ENCODE results near the gene DCDC1. TPM values are rescaled to one million over a fixed set of nuclear protein-coding genes. Genes with fewer than 3 reads are reported as not detected.
"Not testable (repeated sequence)": the region's sequence is repeated elsewhere in the genome, so short reads cannot be mapped to it uniquely, and the experiment has no call there.

DCDC1 gene
- total RNA-seq, 2 donors from 2014 or later = 2.9 to 3.2 TPM

- H3K27ac Mint-ChIP-seq = no peak overlapping the region
- TF ChIP-seq CTCF (conservative IDR thresholded peaks at IDR 0.05) = no peak
- H3K4me3 Mint-ChIP-seq = no peak overlapping the region
- no peak overlapping the region for H3K4me3 ChIP-seq (ENCODE audit: low read length)
- H3K9ac ChIP-seq (ENCODE audit: extremely low read depth, low read length, poor library complexity, severe bottlenecking) = no peak overlapping the region
- H3K36me3 Mint-ChIP-seq (ENCODE audit: low read depth) = peaks cover 18% of the 10 kb centered on the region
- H3K27me3 ChIP-seq (ENCODE audit: control insufficient read depth, insufficient read depth, low read length, poor library complexity, severe bottlenecking) = no peaks in the 10 kb centered on the region
- no peaks in the 10 kb centered on the region for H3K9me3 ChIP-seq (ENCODE audit: control insufficient read depth, low read length)
- peaks cover 1% of the 10 kb centered on the region for H3K4me1 Mint-ChIP-seq
- H3K27ac ChIP-seq (ENCODE audit: low read depth, low read length) = no peak overlapping the region
- H3K36me3 ChIP-seq (ENCODE audit: control insufficient read depth, insufficient read depth, low read length) = no peaks in the 10 kb centered on the region
- H3K4me1 ChIP-seq (ENCODE audit: control insufficient read depth, insufficient read depth, low read length) = no peaks in the 10 kb centered on the region
- no peak for DNase-seq
- peaks cover 13% of the 10 kb centered on the region for H3K9me3 Mint-ChIP-seq
- no peaks in the 10 kb centered on the region for H3K27me3 Mint-ChIP-seq (ENCODE audit: insufficient read depth)
Observed at GRCh38 chr11:31325160-31325559, 44.4 kb downstream of the DCDC1 start.

- WGBS, 2 experiments (ENCODE audit: insufficient coverage in 1 of 2, insufficient read length in 1 of 2) = 99% methylated on average over 4 of the region's 4 CpGs; no CpG with 5 or more reads in 1 of the 2 experiments
- no peak overlapping the region for H3K27ac Mint-ChIP-seq
- Histone ChIP-seq H3K9me3 (ENCODE audit: control insufficient read depth, low read length) (no peaks in the 10 kb centered on the region), H3K27ac (ENCODE audit: low read depth, low read length) (no peak overlapping the region), H3K4me3 (ENCODE audit: low read length) (no peak overlapping the region), H3K27me3 (ENCODE audit: control insufficient read depth, insufficient read depth, low read length, poor library complexity, severe bottlenecking) (no peaks in the 10 kb centered on the region), H3K9ac (ENCODE audit: extremely low read depth, low read length, poor library complexity, severe bottlenecking) (no peak overlapping the region), H3K36me3 (ENCODE audit: control insufficient read depth, insufficient read depth, low read length) (no peaks in the 10 kb centered on the region), H3K4me1 (ENCODE audit: control insufficient read depth, insufficient read depth, low read length) (no peaks in the 10 kb centered on the region)
- no peak for TF ChIP-seq CTCF (conservative IDR thresholded peaks at IDR 0.05)
- H3K4me3 Mint-ChIP-seq = no peak overlapping the region
- H3K4me1 Mint-ChIP-seq = peaks cover 1% of the 10 kb centered on the region
- H3K36me3 Mint-ChIP-seq (ENCODE audit: low read depth) = peaks cover 16% of the 10 kb centered on the region
- H3K27me3 Mint-ChIP-seq (ENCODE audit: insufficient read depth) = no peaks in the 10 kb centered on the region
- peaks cover 8% of the 10 kb centered on the region for H3K9me3 Mint-ChIP-seq
- DNase-seq = no peak
Observed at GRCh38 chr11:31323145-31323544, 46.4 kb downstream of the DCDC1 start.

- not testable (repeated sequence) for H3K4me1 ChIP-seq (ENCODE audit: control insufficient read depth, insufficient read depth, low read length); H3K9ac ChIP-seq (ENCODE audit: extremely low read depth, low read length, poor library complexity, severe bottlenecking); DNase-seq; H3K4me3 Mint-ChIP-seq; H3K9me3 ChIP-seq (ENCODE audit: control insufficient read depth, low read length); H3K4me3 ChIP-seq (ENCODE audit: low read length); H3K36me3 ChIP-seq (ENCODE audit: control insufficient read depth, insufficient read depth, low read length); H3K27me3 Mint-ChIP-seq (ENCODE audit: insufficient read depth); H3K4me1 Mint-ChIP-seq; H3K27ac ChIP-seq (ENCODE audit: low read depth, low read length); H3K27ac Mint-ChIP-seq; H3K9me3 Mint-ChIP-seq; H3K27me3 ChIP-seq (ENCODE audit: control insufficient read depth, insufficient read depth, low read length, poor library complexity, severe bottlenecking)
- WGBS, 2 experiments (ENCODE audit: insufficient coverage in 1 of 2, insufficient read length in 1 of 2) = 82 to 95% methylated on average over 2 to 15 of the region's 15 CpGs
- H3K36me3 Mint-ChIP-seq (ENCODE audit: low read depth) = peaks cover 12% of the 10 kb centered on the region
Observed at GRCh38 chr11:31321494-31321893, 48.0 kb downstream of the DCDC1 start.

GRCh38 chr11:31303644-31304180 lies 65.8 kb downstream of the DCDC1 start:
- Mint-ChIP-seq H3K27me3 (ENCODE audit: insufficient read depth) (no peaks in the 10 kb centered on the region), H3K27ac (no peak overlapping the region), H3K36me3 (ENCODE audit: low read depth) (no peaks in the 10 kb centered on the region), H3K9me3 (no peaks in the 10 kb centered on the region), H3K4me1 (no peaks in the 10 kb centered on the region), H3K4me3 (no peak overlapping the region)
- H3K36me3 ChIP-seq (ENCODE audit: control insufficient read depth, insufficient read depth, low read length) = no peaks in the 10 kb centered on the region
- TF ChIP-seq CTCF (conservative IDR thresholded peaks at IDR 0.05) = no peak
- no peaks in the 10 kb centered on the region for H3K27me3 ChIP-seq (ENCODE audit: control insufficient read depth, insufficient read depth, low read length, poor library complexity, severe bottlenecking)
- no peak overlapping the region for H3K4me3 ChIP-seq (ENCODE audit: low read length)
- peak overlapping the region; percentile 12 for H3K27ac ChIP-seq (ENCODE audit: low read depth, low read length)
- H3K9ac ChIP-seq (ENCODE audit: extremely low read depth, low read length, poor library complexity, severe bottlenecking) = no peak overlapping the region
- H3K9me3 ChIP-seq (ENCODE audit: control insufficient read depth, low read length) = no peaks in the 10 kb centered on the region
- H3K4me1 ChIP-seq (ENCODE audit: control insufficient read depth, insufficient read depth, low read length) = no peaks in the 10 kb centered on the region
- no peak for DNase-seq
- 50 to 92% methylated on average over 1 to 3 of the region's 3 CpGs for WGBS, 2 experiments (ENCODE audit: insufficient coverage in 1 of 2, insufficient read length in 1 of 2)

Data from endodermal cell (in vitro differentiated cells).